ENCODE results near the gene GPR146. TPM values are rescaled to one million over a fixed set of nuclear protein-coding genes. Genes with fewer than 3 reads are reported as not detected.

GPR146 gene
- polyA plus RNA-seq, 3 donors: 0.48 to 0.92 (median 0.48) TPM

- H3K4me1 ChIP-seq (ENCODE audit: control insufficient read depth in 1 of 2, insufficient read depth in 2 of 2, low read length in 2 of 2): peaks cover 27 to 31% of the 10 kb centered on the region in 2 donors
- H3K27me3 ChIP-seq (ENCODE audit: control insufficient read depth in 2 of 2, insufficient read depth in 2 of 2, low read length in 2 of 2): peaks cover 0 to 30% of the 10 kb centered on the region in 2 donors
- Mint-ChIP-seq H3K36me3 (no peaks in the 10 kb centered on the region), H3K4me3 (peak overlapping the region in 1 of 2 donors; percentile 82), H3K27ac (no peak overlapping the region), H3K27me3 (ENCODE audit: low read depth in 3 of 3) (peaks cover 25 to 35% (median 26%) of the 10 kb centered on the region in 3 donors), H3K9me3 (peaks cover 0 to 9% (median 0%) of the 10 kb centered on the region in 7 donors), H3K4me1 (peaks cover 29% of the 10 kb centered on the region)
- peaks cover 0 to under 1% of the 10 kb centered on the region in 2 donors for H3K9me3 ChIP-seq (replicated peaks in 1 of 2; ENCODE audit: control insufficient read depth in 1 of 2, insufficient read depth in 1 of 2, low read length in 2 of 2)
- no peak overlapping the region for H3K9ac ChIP-seq (ENCODE audit: insufficient read depth, low read length, poor library complexity, severe bottlenecking)
- peak; percentile 69 to 77 (median 74) for DNase-seq
- intact Hi-C loops (cut with micrococcal nuclease): loop anchor here (1.0 to 10.0 kb wide), 5 partner anchors 71 to 281 kb away; partner anchors contain the start of gene GET4 (in 1 of the 2)
- H3K79me2 ChIP-seq (ENCODE audit: insufficient read depth, low read length): no peaks in the 10 kb centered on the region
- H3K4me2 ChIP-seq (replicated peaks; ENCODE audit: extremely low read depth, low read length, poor library complexity, severe bottlenecking): peak overlapping the region; percentile 36
- no peaks in the 10 kb centered on the region for H4K20me1 ChIP-seq (ENCODE audit: insufficient read depth, low read length)
- 15% methylated on average over 48 of the region's 48 CpGs for WGBS (ENCODE audit: insufficient coverage)
- H3K4me3 ChIP-seq (replicated peaks in 1 of 3; ENCODE audit: low read depth in 2 of 3, low read length in 3 of 3): no peak overlapping the region
- TF ChIP-seq, protein P1, sequence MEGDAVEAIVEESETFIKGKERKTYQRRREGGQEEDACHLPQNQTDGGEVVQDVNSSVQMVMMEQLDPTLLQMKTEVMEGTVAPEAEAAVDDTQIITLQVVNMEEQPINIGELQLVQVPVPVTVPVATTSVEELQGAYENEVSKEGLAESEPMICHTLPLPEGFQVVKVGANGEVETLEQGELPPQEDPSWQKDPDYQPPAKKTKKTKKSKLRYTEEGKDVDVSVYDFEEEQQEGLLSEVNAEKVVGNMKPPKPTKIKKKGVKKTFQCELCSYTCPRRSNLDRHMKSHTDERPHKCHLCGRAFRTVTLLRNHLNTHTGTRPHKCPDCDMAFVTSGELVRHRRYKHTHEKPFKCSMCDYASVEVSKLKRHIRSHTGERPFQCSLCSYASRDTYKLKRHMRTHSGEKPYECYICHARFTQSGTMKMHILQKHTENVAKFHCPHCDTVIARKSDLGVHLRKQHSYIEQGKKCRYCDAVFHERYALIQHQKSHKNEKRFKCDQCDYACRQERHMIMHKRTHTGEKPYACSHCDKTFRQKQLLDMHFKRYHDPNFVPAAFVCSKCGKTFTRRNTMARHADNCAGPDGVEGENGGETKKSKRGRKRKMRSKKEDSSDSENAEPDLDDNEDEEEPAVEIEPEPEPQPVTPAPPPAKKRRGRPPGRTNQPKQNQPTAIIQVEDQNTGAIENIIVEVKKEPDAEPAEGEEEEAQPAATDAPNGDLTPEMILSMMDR (IDR thresholded peaks at IDR 0.05): peak; percentile 95
- H3K36me3 ChIP-seq (replicated peaks in 1 of 2; ENCODE audit: control insufficient read depth in 1 of 2, insufficient read depth in 2 of 2, low read length in 2 of 2): no peaks in the 10 kb centered on the region
- no peak overlapping the region for H3K27ac ChIP-seq (ENCODE audit: low read depth in 1 of 2, low read length in 2 of 2)
- H2AFZ ChIP-seq (ENCODE audit: insufficient read depth, low read depth, low read length, poor library complexity, severe bottlenecking): peak overlapping the region; percentile 30
Observed at GRCh38 chr7:1065585-1066241, 21.4 kb downstream of the GPR146 start.

DNA sequence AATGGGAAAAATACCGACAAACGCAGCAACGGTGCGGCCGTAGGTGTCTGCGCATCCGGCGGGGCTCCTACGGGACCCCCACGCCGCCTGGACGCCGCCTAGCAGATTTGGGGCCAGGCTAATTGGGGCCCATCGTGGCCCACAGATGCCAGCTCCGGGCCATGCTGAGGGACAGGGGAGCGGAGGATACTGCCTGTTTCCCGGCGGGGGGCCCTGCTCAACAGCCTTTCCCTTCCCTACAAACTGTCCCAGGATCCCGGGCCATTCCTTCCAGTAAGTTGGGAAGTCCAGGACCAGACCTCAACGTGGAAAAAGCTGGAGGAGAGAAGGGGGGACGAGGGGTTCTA is 21.9 kb downstream of the GPR146 start:
- DNase-seq: no peak
- H2AFZ ChIP-seq (ENCODE audit: insufficient read depth, low read depth, low read length, poor library complexity, severe bottlenecking): no peak overlapping the region
- H3K4me1 Mint-ChIP-seq: peaks cover 24% of the 10 kb centered on the region
- 80% methylated on average over 15 of the region's 21 CpGs for WGBS (ENCODE audit: insufficient coverage)
- H3K4me1 ChIP-seq (ENCODE audit: control insufficient read depth in 1 of 2, insufficient read depth in 2 of 2, low read length in 2 of 2): peaks cover 22 to 26% of the 10 kb centered on the region in 2 donors
- H3K4me3 ChIP-seq (replicated peaks in 1 of 3; ENCODE audit: low read depth in 2 of 3, low read length in 3 of 3): no peak overlapping the region
- no peak overlapping the region for H3K4me3 Mint-ChIP-seq
- H3K27ac ChIP-seq (ENCODE audit: low read depth in 1 of 2, low read length in 2 of 2): no peak overlapping the region
- H3K27me3 Mint-ChIP-seq (ENCODE audit: low read depth in 3 of 3): peaks cover 24 to 32% (median 26%) of the 10 kb centered on the region in 3 donors
- no peak overlapping the region for H3K27ac Mint-ChIP-seq
- intact Hi-C loops (cut with micrococcal nuclease): loop anchor here (10.0 kb wide), 3 partner anchors 161 to 281 kb away; partner anchors contain the start of gene GET4 (in 1 of the 2)
- H3K36me3 Mint-ChIP-seq: no peaks in the 10 kb centered on the region
- H3K27me3 ChIP-seq (ENCODE audit: control insufficient read depth in 2 of 2, insufficient read depth in 2 of 2, low read length in 2 of 2): peaks cover 0 to 25% of the 10 kb centered on the region in 2 donors
- TF ChIP-seq, protein P1 (IDR thresholded peaks at IDR 0.05): no peak
- no peak overlapping the region for H3K4me2 ChIP-seq (replicated peaks; ENCODE audit: extremely low read depth, low read length, poor library complexity, severe bottlenecking)
- peaks cover 0 to 9% (median 0%) of the 10 kb centered on the region in 7 donors for H3K9me3 Mint-ChIP-seq
- H3K9me3 ChIP-seq (replicated peaks in 1 of 2; ENCODE audit: control insufficient read depth in 1 of 2, insufficient read depth in 1 of 2, low read length in 2 of 2): peaks cover 0 to 3% of the 10 kb centered on the region in 2 donors
- H4K20me1 ChIP-seq (ENCODE audit: insufficient read depth, low read length): no peaks in the 10 kb centered on the region
- H3K36me3 ChIP-seq (replicated peaks in 1 of 2; ENCODE audit: control insufficient read depth in 1 of 2, insufficient read depth in 2 of 2, low read length in 2 of 2): no peaks in the 10 kb centered on the region
- H3K9ac ChIP-seq (ENCODE audit: insufficient read depth, low read length, poor library complexity, severe bottlenecking): no peak overlapping the region
- H3K79me2 ChIP-seq (ENCODE audit: insufficient read depth, low read length): no peaks in the 10 kb centered on the region

Measured in CD14-positive monocyte (primary cell).